ENCODE measurements around the gene ASTN2. TPM values are rescaled to one million over a fixed set of nuclear protein-coding genes. Genes with fewer than 3 reads are reported as not detected.

ASTN2 gene
- total RNA-seq, 1 donor from 2014 or later: 7.3 TPM

GRCh38 chr9:116452227-116452626 lies 962.6 kb downstream of the ASTN2 start:
- Histone ChIP-seq H3K4me1 (ENCODE audit: control insufficient read depth in 3 of 3, insufficient read depth in 3 of 3, low read length in 3 of 3) (no peaks in the 10 kb centered on the region), H3K36me3 (ENCODE audit: control insufficient read depth in 3 of 3, insufficient read depth in 3 of 3, low read length in 3 of 3) (no peaks in the 10 kb centered on the region), H3K4me3 (ENCODE audit: low read length in 3 of 3) (no peak overlapping the region), H3K27ac (ENCODE audit: low read depth, low read length) (no peak overlapping the region), H3K27me3 (ENCODE audit: control insufficient read depth in 3 of 3, insufficient read depth in 3 of 3, low read length in 3 of 3) (no peaks in the 10 kb centered on the region), H3K9me3 (ENCODE audit: control insufficient read depth in 3 of 3, low read length in 3 of 3) (peaks cover 0 to 4% (median 0%) of the 10 kb centered on the region in 3 donors), H3K9ac (ENCODE audit: low read depth in 1 of 3, low read length in 3 of 3) (no peak overlapping the region)

- H3K4me3 ChIP-seq (ENCODE audit: low read length in 3 of 3): no peak overlapping the region
- H3K36me3 ChIP-seq (ENCODE audit: control insufficient read depth in 3 of 3, insufficient read depth in 3 of 3, low read length in 3 of 3): no peaks in the 10 kb centered on the region
- H3K27me3 ChIP-seq (ENCODE audit: control insufficient read depth in 3 of 3, insufficient read depth in 3 of 3, low read length in 3 of 3): no peaks in the 10 kb centered on the region
- no peak overlapping the region for H3K9ac ChIP-seq (ENCODE audit: low read depth in 1 of 3, low read length in 3 of 3)
- H3K9me3 ChIP-seq (ENCODE audit: control insufficient read depth in 3 of 3, low read length in 3 of 3): peaks cover 0 to 4% (median 0%) of the 10 kb centered on the region in 3 donors
- no peaks in the 10 kb centered on the region for H3K4me1 ChIP-seq (ENCODE audit: control insufficient read depth in 3 of 3, insufficient read depth in 3 of 3, low read length in 3 of 3)
- no peak overlapping the region for H3K27ac ChIP-seq (ENCODE audit: low read depth, low read length)
These were observed 963.2 kb downstream of the ASTN2 start for GRCh38 chr9:116451500-116452115.

DNA sequence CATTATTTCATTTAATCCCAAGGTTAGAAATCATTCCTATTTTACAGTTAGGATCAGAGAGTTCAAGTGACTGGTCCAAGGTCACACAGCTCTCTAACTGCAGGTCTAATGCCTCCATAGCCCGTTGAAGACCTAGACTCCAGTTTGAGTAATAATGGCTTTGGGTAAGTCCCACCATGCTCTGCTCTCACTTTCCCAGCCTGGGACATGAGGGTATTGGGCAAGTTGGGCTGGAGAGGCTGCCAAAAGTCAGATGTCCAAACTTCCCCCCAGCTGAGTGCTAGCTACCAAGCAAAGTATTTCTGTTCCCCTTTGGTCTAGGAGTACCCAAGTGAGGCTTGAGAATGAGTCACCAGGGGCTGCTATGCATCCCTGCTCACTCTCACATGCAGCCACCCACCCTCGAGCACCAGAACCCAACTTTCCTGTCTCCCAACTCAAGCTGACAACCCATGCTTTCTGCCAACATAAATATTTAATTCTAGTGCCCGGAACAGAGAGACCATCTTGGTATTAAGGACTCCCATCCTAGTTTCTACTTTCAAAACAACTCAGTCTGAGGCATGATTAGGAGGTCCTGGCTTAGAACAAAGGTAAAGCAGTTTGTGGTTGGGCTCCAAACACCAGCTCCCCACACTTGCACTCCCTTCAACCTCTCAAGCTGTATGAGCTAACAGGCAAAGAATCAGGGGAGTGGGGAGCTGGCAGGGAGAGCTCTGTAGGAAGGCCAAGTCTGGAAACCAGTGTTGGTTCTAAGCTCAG lies 964.3 kb downstream of the ASTN2 start:
- H3K36me3 ChIP-seq (ENCODE audit: control insufficient read depth in 3 of 3, insufficient read depth in 3 of 3, low read length in 3 of 3): no peaks in the 10 kb centered on the region
- H3K9ac ChIP-seq (ENCODE audit: low read depth in 1 of 3, low read length in 3 of 3): no peak overlapping the region
- no peaks in the 10 kb centered on the region for H3K4me1 ChIP-seq (ENCODE audit: control insufficient read depth in 3 of 3, insufficient read depth in 3 of 3, low read length in 3 of 3)
- H3K27me3 ChIP-seq (ENCODE audit: control insufficient read depth in 3 of 3, insufficient read depth in 3 of 3, low read length in 3 of 3): no peaks in the 10 kb centered on the region
- H3K27ac ChIP-seq (ENCODE audit: low read depth, low read length): no peak overlapping the region
- H3K4me3 ChIP-seq (ENCODE audit: low read length in 3 of 3): no peak overlapping the region
- H3K9me3 ChIP-seq (ENCODE audit: control insufficient read depth in 3 of 3, low read length in 3 of 3): no peaks in the 10 kb centered on the region

- H3K9ac ChIP-seq (ENCODE audit: low read depth in 1 of 3, low read length in 3 of 3): no peak overlapping the region
- H3K4me3 ChIP-seq (ENCODE audit: low read length in 3 of 3): no peak overlapping the region
- H3K36me3 ChIP-seq (ENCODE audit: control insufficient read depth in 3 of 3, insufficient read depth in 3 of 3, low read length in 3 of 3): no peaks in the 10 kb centered on the region
- H3K27ac ChIP-seq (ENCODE audit: low read depth, low read length): no peak overlapping the region
- no peaks in the 10 kb centered on the region for H3K27me3 ChIP-seq (ENCODE audit: control insufficient read depth in 3 of 3, insufficient read depth in 3 of 3, low read length in 3 of 3)
- no peaks in the 10 kb centered on the region for H3K9me3 ChIP-seq (ENCODE audit: control insufficient read depth in 3 of 3, low read length in 3 of 3)
- no peaks in the 10 kb centered on the region for H3K4me1 ChIP-seq (ENCODE audit: control insufficient read depth in 3 of 3, insufficient read depth in 3 of 3, low read length in 3 of 3)
These were observed 964.9 kb downstream of the ASTN2 start for GRCh38 chr9:116449949-116450348.

DNA sequence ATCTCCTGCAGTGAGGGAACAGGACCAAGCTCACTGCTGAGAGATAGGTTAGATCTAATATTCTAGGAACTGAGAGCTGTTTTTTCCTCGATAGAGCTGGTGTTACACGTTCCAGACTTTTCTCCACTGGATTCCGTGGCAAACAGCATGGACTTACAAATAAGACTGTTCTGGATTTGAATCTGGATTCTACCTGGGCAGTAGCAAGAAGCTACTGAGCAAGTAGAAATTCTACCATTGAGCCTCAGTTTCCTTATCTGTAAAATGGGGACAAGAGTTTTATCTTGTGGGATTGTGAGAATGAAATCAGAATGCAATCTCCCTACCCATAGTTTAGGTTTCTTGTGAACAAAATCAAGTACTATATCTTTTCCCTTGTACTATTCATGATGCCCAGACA lies 966.4 kb downstream of the ASTN2 start:
- Histone ChIP-seq H3K4me3 (ENCODE audit: low read length in 3 of 3) (no peak overlapping the region), H3K36me3 (ENCODE audit: control insufficient read depth in 3 of 3, insufficient read depth in 3 of 3, low read length in 3 of 3) (no peaks in the 10 kb centered on the region), H3K27ac (ENCODE audit: low read depth, low read length) (no peak overlapping the region), H3K27me3 (ENCODE audit: control insufficient read depth in 3 of 3, insufficient read depth in 3 of 3, low read length in 3 of 3) (no peaks in the 10 kb centered on the region), H3K4me1 (ENCODE audit: control insufficient read depth in 3 of 3, insufficient read depth in 3 of 3, low read length in 3 of 3) (no peaks in the 10 kb centered on the region), H3K9ac (ENCODE audit: low read depth in 1 of 3, low read length in 3 of 3) (no peak overlapping the region), H3K9me3 (ENCODE audit: control insufficient read depth in 3 of 3, low read length in 3 of 3) (no peaks in the 10 kb centered on the region)

- Histone ChIP-seq H3K4me3 (ENCODE audit: low read length in 3 of 3) (no peak overlapping the region), H3K9me3 (ENCODE audit: control insufficient read depth in 3 of 3, low read length in 3 of 3) (no peaks in the 10 kb centered on the region), H3K27ac (ENCODE audit: low read depth, low read length) (no peak overlapping the region), H3K36me3 (ENCODE audit: control insufficient read depth in 3 of 3, insufficient read depth in 3 of 3, low read length in 3 of 3) (no peaks in the 10 kb centered on the region), H3K27me3 (ENCODE audit: control insufficient read depth in 3 of 3, insufficient read depth in 3 of 3, low read length in 3 of 3) (no peaks in the 10 kb centered on the region), H3K4me1 (ENCODE audit: control insufficient read depth in 3 of 3, insufficient read depth in 3 of 3, low read length in 3 of 3) (no peaks in the 10 kb centered on the region), H3K9ac (ENCODE audit: low read depth in 1 of 3, low read length in 3 of 3) (no peak overlapping the region)
These were observed 966.9 kb downstream of the ASTN2 start for GRCh38 chr9:116447934-116448333.

- Histone ChIP-seq H3K36me3 (ENCODE audit: control insufficient read depth in 3 of 3, insufficient read depth in 3 of 3, low read length in 3 of 3) (peaks cover 4 to 12% (median 12%) of the 10 kb centered on the region in 3 donors), H3K9ac (ENCODE audit: low read depth in 1 of 3, low read length in 3 of 3) (no peak overlapping the region), H3K27ac (ENCODE audit: low read depth, low read length) (no peak overlapping the region), H3K27me3 (ENCODE audit: control insufficient read depth in 3 of 3, insufficient read depth in 3 of 3, low read length in 3 of 3) (no peaks in the 10 kb centered on the region), H3K4me3 (ENCODE audit: low read length in 3 of 3) (no peak overlapping the region), H3K9me3 (ENCODE audit: control insufficient read depth in 3 of 3, low read length in 3 of 3) (no peaks in the 10 kb centered on the region), H3K4me1 (ENCODE audit: control insufficient read depth in 3 of 3, insufficient read depth in 3 of 3, low read length in 3 of 3) (no peaks in the 10 kb centered on the region)
These were observed 972.3 kb downstream of the ASTN2 start for GRCh38 chr9:116442528-116442927.

GRCh38 chr9:116437411-116438370 lies 977.2 kb downstream of the ASTN2 start:
- Histone ChIP-seq H3K9me3 (ENCODE audit: control insufficient read depth in 3 of 3, low read length in 3 of 3) (no peaks in the 10 kb centered on the region), H3K4me3 (ENCODE audit: low read length in 3 of 3) (no peak overlapping the region), H3K27me3 (ENCODE audit: control insufficient read depth in 3 of 3, insufficient read depth in 3 of 3, low read length in 3 of 3) (no peaks in the 10 kb centered on the region), H3K9ac (ENCODE audit: low read depth in 1 of 3, low read length in 3 of 3) (no peak overlapping the region), H3K4me1 (ENCODE audit: control insufficient read depth in 3 of 3, insufficient read depth in 3 of 3, low read length in 3 of 3) (no peaks in the 10 kb centered on the region), H3K27ac (ENCODE audit: low read depth, low read length) (no peak overlapping the region), H3K36me3 (ENCODE audit: control insufficient read depth in 3 of 3, insufficient read depth in 3 of 3, low read length in 3 of 3) (peaks cover 7 to 12% (median 12%) of the 10 kb centered on the region in 3 donors)

DNA sequence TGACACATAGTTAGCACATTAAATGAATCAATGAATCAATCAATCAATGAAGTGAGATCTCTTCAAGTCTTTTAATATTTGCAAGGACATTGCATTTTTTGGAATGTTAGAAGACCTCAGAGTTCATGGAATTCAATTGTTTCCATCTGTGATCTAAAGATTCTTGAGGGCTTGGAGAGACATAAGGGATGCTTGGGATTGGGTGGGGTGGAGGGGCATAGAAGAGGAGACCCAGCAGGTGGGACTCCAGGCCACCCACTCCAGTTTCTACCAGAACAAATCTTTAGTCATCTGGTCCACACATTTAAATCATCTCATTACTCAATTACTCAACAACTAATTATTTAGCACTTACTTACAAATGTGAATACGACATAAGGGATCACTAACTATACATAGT lies 978.7 kb downstream of the ASTN2 start:
- Histone ChIP-seq H3K4me3 (ENCODE audit: low read length in 3 of 3) (no peak overlapping the region), H3K9ac (ENCODE audit: low read depth in 1 of 3, low read length in 3 of 3) (no peak overlapping the region), H3K9me3 (ENCODE audit: control insufficient read depth in 3 of 3, low read length in 3 of 3) (no peaks in the 10 kb centered on the region), H3K4me1 (ENCODE audit: control insufficient read depth in 3 of 3, insufficient read depth in 3 of 3, low read length in 3 of 3) (no peaks in the 10 kb centered on the region), H3K27me3 (ENCODE audit: control insufficient read depth in 3 of 3, insufficient read depth in 3 of 3, low read length in 3 of 3) (no peaks in the 10 kb centered on the region), H3K36me3 (ENCODE audit: control insufficient read depth in 3 of 3, insufficient read depth in 3 of 3, low read length in 3 of 3) (peaks cover 6 to 12% (median 7%) of the 10 kb centered on the region in 3 donors), H3K27ac (ENCODE audit: low read depth, low read length) (no peak overlapping the region)

All from skeletal muscle tissue (tissue), 4 donors.